Fibroblast of lung (primary cell): ENCODE measurements around the gene SMNDC1. TPM values are rescaled to one million over a fixed set of nuclear protein-coding genes. Genes with fewer than 3 reads are reported as not detected.

Source experiments
- DNase-seq, 2 donors: peaks; one replicate each; pipeline versions ENCODE4 v3.0.0 to v3.0.0-alpha.2; 2010; ENCODE audit warnings: low read depth in 2 of 2
- H2AFZ ChIP-seq: 2 replicates; pipeline ENCODE4 v1.5.1; 2012; ENCODE audit warnings: low read length, control low read depth, inconsistent platforms
- H3K27ac ChIP-seq: 2 replicates; pipeline ENCODE4 v1.5.1; 2011; ENCODE audit warnings: low read length, control low read depth; ENCODE audit not compliant: insufficient read depth
- H3K27me3 ChIP-seq: 2 replicates; pipeline ENCODE4 v1.5.1; 2011; ENCODE audit warnings: mild to moderate bottlenecking, low read length; ENCODE audit not compliant: control insufficient read depth, insufficient read depth
- H3K36me3 ChIP-seq: 2 replicates; pipeline ENCODE4 v1.5.1; 2011; ENCODE audit warnings: low read length; ENCODE audit not compliant: control insufficient read depth, insufficient read depth
- H3K4me1 ChIP-seq: 2 replicates; pipeline ENCODE4 v1.5.1; 2011; ENCODE audit warnings: low read length; ENCODE audit not compliant: control insufficient read depth, insufficient read depth; ENCODE audit errors: extremely low read depth
- H3K4me2 ChIP-seq: 2 replicates; pipeline ENCODE4 v1.5.1; 2011; ENCODE audit warnings: low read length, control low read depth; ENCODE audit not compliant: insufficient read depth; ENCODE audit errors: extremely low read depth
- H3K4me3 ChIP-seq, 4 experiments: fragments of 200-600 bp in 1 of 4; sonication (generic) in 1 of 4; replicated peaks in 1 of 4; 2 replicates each; pipeline ENCODE4 v1.5.1; 2011 to 2016; ENCODE audit warnings: low read length in 4 of 4, low read depth in 3 of 4, mild to moderate bottlenecking in 3 of 4, control low read depth in 2 of 4, inconsistent platforms in 1 of 4, mixed read lengths in 1 of 4; ENCODE audit not compliant: insufficient read depth in 1 of 4; ENCODE audit errors: control extremely low read depth in 1 of 4
- H3K79me2 ChIP-seq: 2 replicates; pipeline ENCODE4 v1.5.1; 2012; ENCODE audit warnings: mild to moderate bottlenecking, low read length, inconsistent platforms; ENCODE audit not compliant: control insufficient read depth, insufficient read depth
- H3K9ac ChIP-seq: 2 replicates; pipeline ENCODE4 v1.5.1; 2011; ENCODE audit warnings: mild to moderate bottlenecking, low read length, control low read depth; ENCODE audit not compliant: insufficient read depth
- H3K9me3 ChIP-seq: 2 replicates; pipeline ENCODE4 v1.5.1; 2012; ENCODE audit warnings: low read depth, low read length; ENCODE audit not compliant: control insufficient read depth, insufficient read depth
- H4K20me1 ChIP-seq: 2 replicates; pipeline ENCODE4 v1.5.1; 2011; ENCODE audit warnings: low read length; ENCODE audit not compliant: control insufficient read depth, insufficient read depth; ENCODE audit errors: extremely low read depth
- EZH2 ChIP-seq: IDR thresholded peaks from 2 replicates; pipeline ENCODE4 v1.5.1; 2012; ENCODE audit warnings: low read length, control low read depth, mild to moderate bottlenecking; ENCODE audit errors: missing control alignments
- polyA plus RNA-seq, 2 donors: library from polyadenylated mRNA; depleted of rRNA in 1 of 2; stranded (reverse) in 1 of 2; unstranded in 1 of 2; fragments of >200 nt; gene quantifications; 2 replicates each; pipeline ENCODE4 v1.2.1, GENCODE V29; 2011 to 2012; ENCODE audit warnings: missing spikeins in 1 of 2
- total RNA-seq: library from RNA; depleted of rRNA; stranded (reverse); fragments of >200 nt; gene quantifications from 2 replicates; pipeline ENCODE4 v1.2.1, GENCODE V29; 2014
- TF ChIP-seq, protein P1 (sequence below), 2 donors: IDR thresholded peaks in 1 of 2; conservative IDR thresholded peaks in 1 of 2; 1 replicate in 1 of 2; 2 replicates in 1 of 2; pipeline ENCODE4 v1.5.1; 2011 to 2012; ENCODE audit warnings: low read length in 2 of 2, control low read depth in 1 of 2, inconsistent platforms in 1 of 2, low read depth in 1 of 2, mild to moderate bottlenecking in 1 of 2

SMNDC1 gene
- total and polyA plus RNA-seq, 2 donors (not counting 1 experiment from before 2014, with no cell fraction given) = 8.9 to 19.4 TPM

DNA sequence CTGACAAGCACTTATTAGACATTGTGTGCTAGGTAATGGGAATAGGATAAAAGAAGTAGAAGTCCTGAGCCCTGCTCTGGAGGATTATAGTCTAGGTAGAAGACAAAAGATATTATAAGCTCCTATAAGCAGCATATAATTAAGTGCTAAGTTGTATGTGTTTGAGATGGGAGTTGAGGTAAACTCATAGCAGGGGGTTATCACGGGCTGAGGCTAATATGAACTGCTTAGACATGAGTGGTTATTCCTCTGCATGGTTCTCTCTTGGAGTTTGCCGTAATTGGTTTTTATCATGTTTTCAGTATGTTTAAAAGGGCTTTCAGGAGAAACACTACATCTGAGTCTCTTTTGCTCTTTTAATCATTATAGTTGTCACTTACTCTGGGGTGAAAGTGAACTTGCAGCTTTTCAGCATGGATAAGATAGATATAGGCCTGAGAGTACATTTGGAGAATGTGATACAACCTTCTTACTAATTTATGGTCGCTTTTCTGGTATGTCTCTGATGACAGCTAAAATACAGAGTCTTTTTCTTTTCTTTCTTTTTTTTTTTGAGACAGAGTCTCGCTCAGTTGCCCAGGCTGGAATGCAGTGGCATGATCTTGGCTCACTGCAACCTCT lies 39.0 kb downstream of the SMNDC1 start:
- no peaks in the 10 kb centered on the region for H3K4me1 ChIP-seq
- H4K20me1 ChIP-seq = no peaks in the 10 kb centered on the region
- H3K27me3 ChIP-seq = no peaks in the 10 kb centered on the region
- no peak overlapping the region for H3K27ac ChIP-seq
- H3K36me3 ChIP-seq = no peaks in the 10 kb centered on the region
- H3K9me3 ChIP-seq = no peaks in the 10 kb centered on the region
- H3K79me2 ChIP-seq = no peaks in the 10 kb centered on the region
- no peak for DNase-seq
- H3K9ac ChIP-seq = no peak overlapping the region
- H3K4me3 ChIP-seq = no peak overlapping the region
- no peak overlapping the region for H3K4me2 ChIP-seq
- no peak for TF ChIP-seq EZH2
- TF ChIP-seq, protein P1, sequence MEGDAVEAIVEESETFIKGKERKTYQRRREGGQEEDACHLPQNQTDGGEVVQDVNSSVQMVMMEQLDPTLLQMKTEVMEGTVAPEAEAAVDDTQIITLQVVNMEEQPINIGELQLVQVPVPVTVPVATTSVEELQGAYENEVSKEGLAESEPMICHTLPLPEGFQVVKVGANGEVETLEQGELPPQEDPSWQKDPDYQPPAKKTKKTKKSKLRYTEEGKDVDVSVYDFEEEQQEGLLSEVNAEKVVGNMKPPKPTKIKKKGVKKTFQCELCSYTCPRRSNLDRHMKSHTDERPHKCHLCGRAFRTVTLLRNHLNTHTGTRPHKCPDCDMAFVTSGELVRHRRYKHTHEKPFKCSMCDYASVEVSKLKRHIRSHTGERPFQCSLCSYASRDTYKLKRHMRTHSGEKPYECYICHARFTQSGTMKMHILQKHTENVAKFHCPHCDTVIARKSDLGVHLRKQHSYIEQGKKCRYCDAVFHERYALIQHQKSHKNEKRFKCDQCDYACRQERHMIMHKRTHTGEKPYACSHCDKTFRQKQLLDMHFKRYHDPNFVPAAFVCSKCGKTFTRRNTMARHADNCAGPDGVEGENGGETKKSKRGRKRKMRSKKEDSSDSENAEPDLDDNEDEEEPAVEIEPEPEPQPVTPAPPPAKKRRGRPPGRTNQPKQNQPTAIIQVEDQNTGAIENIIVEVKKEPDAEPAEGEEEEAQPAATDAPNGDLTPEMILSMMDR (conservative IDR thresholded peaks at IDR 0.05 in 1 of 2, IDR thresholded peaks at IDR 0.05 in 1 of 2; ENCODE audit: low read depth in 1 of 2, low read length in 2 of 2) = no peak
- no peak overlapping the region for H2AFZ ChIP-seq

DNA sequence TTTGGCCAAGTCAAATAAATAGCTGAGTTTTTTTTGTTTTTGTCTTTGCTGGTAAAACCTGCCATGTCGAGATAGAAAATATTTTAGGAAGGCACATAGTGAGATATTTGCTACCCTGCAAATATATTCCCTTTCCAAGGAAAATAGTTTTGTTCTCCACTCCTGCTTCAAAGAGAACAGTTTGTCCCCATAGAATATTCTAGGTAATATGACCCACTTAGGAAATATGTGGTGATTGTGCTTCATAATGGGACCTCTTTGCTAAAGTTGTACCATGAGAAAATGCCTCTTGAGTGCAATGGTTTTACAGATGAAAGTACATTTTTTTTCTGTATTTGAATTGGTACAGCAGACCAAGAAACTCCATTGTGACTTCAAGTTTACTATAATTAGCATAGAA lies 41.6 kb downstream of the SMNDC1 start:
- no peaks in the 10 kb centered on the region for H4K20me1 ChIP-seq
- TF ChIP-seq EZH2 = no peak
- no peak overlapping the region for H3K4me3 ChIP-seq
- no peak overlapping the region for H2AFZ ChIP-seq
- H3K4me1 ChIP-seq = no peaks in the 10 kb centered on the region
- H3K79me2 ChIP-seq = no peaks in the 10 kb centered on the region
- H3K36me3 ChIP-seq = no peaks in the 10 kb centered on the region
- no peaks in the 10 kb centered on the region for H3K9me3 ChIP-seq
- no peak for DNase-seq
- no peak overlapping the region for H3K4me2 ChIP-seq
- no peak overlapping the region for H3K27ac ChIP-seq
- no peak overlapping the region for H3K9ac ChIP-seq
- H3K27me3 ChIP-seq = no peaks in the 10 kb centered on the region

DNA sequence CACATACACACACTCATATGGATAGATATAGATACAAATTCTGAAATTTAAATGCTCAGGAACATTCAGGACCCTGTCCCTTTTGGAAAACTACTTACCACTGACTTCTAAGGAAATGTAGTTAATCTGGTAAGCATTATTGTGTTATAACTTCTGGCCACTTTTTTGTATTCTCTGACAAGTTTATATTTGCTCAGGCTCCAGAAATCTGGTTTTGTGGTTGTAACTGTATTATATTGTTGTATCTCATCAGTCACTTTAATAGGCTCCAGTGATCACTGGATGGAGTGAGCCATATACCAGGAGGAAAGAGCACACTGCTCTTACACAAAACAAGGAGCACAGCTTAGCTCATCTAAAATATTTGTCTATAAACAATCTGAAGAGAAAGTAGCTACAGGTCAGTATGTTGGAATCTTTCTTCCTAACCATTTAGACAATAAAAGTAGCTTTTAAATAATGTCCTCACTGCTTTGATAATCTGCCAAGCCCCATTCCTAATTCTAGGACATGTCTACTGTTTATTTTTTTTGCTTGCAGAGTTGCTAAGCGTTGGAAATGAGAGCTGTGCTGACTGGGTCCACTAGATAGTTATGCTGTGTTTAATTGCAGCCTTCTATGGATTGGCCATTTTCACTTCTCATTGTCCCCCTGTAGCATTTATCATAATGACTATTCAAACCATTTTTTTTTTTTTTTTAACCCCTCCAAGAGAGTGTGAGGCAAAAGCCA lies 43.8 kb downstream of the SMNDC1 start:
- Histone ChIP-seq H3K36me3 (no peaks in the 10 kb centered on the region), H3K27me3 (no peaks in the 10 kb centered on the region), H3K9ac (no peak overlapping the region), H3K79me2 (no peaks in the 10 kb centered on the region), H3K4me2 (no peak overlapping the region), H3K4me1 (no peaks in the 10 kb centered on the region), H3K9me3 (no peaks in the 10 kb centered on the region), H3K27ac (no peak overlapping the region), H2AFZ (no peak overlapping the region), H4K20me1 (no peaks in the 10 kb centered on the region), H3K4me3 (no peak overlapping the region)
- peak; percentile 39 to 40 for DNase-seq
- TF ChIP-seq, protein P1 (conservative IDR thresholded peaks at IDR 0.05 in 1 of 2, IDR thresholded peaks at IDR 0.05 in 1 of 2; ENCODE audit: low read depth in 1 of 2, low read length in 2 of 2) = no peak
- no peak for TF ChIP-seq EZH2
